Panc1 (cell line): ENCODE measurements around the gene PTGES3.

Experiments
- POLR2AphosphoS5 ChIP-seq: IDR thresholded peaks from 2 replicates; pipeline ENCODE4 v1.6.1; 2012; ENCODE audit warnings: mild to moderate bottlenecking, low read depth, low read length, moderate library complexity
- SIN3A ChIP-seq: IDR thresholded peaks from 2 replicates; pipeline ENCODE4 v1.6.1; 2012; ENCODE audit warnings: low read depth, mild to moderate bottlenecking, low read length, moderate library complexity, borderline replicate concordance; ENCODE audit not compliant: insufficient read depth
- TCF7L2 ChIP-seq: IDR thresholded peaks from 2 replicates; pipeline ENCODE4 v1.6.1; 2011; ENCODE audit warnings: mild to moderate bottlenecking, low read depth, low read length, inconsistent platforms
- TF ChIP-seq, protein P1 (sequence below): fragments of 450-650 bp; IDR thresholded peaks from 2 replicates; pipeline ENCODE4 v1.5.1; 2017; ENCODE audit warnings: mild to moderate bottlenecking
- TF ChIP-seq, protein P2 (sequence below), 2 experiments: IDR thresholded peaks; 2 replicates each; pipeline ENCODE4 v1.6.1; 2011 to 2012; ENCODE audit warnings: low read depth in 2 of 2, control low read depth in 1 of 2, low read length in 1 of 2, mild to moderate bottlenecking in 1 of 2, moderate library complexity in 1 of 2; ENCODE audit not compliant: insufficient read depth in 1 of 2

DNA sequence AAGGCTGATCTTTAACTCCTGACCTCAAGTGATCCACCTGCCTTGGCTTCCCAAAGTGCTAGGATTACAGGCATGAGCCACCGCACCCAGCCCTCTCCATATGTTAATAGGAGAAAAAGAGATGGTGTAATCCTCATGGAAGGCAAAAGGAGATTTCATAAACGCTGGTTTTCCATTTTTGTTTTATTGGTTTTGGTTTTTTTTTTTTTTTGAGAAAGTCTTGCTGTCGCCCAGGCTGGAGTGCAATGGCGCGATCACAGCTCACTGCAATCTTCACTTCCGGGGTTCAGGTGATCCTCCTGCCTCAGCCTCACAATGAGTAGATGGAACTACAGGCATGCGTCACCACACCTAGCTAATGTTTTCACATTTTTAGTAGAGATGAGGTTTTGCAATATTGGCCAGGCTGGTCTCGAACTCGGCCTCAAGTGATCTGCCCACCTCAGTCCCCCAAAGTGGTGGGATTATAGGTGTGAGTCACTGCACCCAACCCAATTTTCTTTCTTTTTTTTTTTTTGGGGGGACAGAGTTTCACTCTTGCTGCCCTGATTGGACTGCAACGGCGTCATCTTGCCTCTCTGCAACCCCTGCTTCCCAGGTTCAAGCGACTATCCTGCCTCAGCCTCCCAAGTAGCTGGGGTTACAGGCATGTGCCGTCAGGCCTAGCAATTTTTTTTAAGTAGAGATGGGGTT is 8.1 kb downstream of the PTGES3 start:
- TF ChIP-seq, protein P1, sequence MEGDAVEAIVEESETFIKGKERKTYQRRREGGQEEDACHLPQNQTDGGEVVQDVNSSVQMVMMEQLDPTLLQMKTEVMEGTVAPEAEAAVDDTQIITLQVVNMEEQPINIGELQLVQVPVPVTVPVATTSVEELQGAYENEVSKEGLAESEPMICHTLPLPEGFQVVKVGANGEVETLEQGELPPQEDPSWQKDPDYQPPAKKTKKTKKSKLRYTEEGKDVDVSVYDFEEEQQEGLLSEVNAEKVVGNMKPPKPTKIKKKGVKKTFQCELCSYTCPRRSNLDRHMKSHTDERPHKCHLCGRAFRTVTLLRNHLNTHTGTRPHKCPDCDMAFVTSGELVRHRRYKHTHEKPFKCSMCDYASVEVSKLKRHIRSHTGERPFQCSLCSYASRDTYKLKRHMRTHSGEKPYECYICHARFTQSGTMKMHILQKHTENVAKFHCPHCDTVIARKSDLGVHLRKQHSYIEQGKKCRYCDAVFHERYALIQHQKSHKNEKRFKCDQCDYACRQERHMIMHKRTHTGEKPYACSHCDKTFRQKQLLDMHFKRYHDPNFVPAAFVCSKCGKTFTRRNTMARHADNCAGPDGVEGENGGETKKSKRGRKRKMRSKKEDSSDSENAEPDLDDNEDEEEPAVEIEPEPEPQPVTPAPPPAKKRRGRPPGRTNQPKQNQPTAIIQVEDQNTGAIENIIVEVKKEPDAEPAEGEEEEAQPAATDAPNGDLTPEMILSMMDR, result no peak
- TF ChIP-seq TCF7L2, result no peak
- no peak for TF ChIP-seq POLR2AphosphoS5
- TF ChIP-seq SIN3A, result no peak
- TF ChIP-seq, protein P2, sequence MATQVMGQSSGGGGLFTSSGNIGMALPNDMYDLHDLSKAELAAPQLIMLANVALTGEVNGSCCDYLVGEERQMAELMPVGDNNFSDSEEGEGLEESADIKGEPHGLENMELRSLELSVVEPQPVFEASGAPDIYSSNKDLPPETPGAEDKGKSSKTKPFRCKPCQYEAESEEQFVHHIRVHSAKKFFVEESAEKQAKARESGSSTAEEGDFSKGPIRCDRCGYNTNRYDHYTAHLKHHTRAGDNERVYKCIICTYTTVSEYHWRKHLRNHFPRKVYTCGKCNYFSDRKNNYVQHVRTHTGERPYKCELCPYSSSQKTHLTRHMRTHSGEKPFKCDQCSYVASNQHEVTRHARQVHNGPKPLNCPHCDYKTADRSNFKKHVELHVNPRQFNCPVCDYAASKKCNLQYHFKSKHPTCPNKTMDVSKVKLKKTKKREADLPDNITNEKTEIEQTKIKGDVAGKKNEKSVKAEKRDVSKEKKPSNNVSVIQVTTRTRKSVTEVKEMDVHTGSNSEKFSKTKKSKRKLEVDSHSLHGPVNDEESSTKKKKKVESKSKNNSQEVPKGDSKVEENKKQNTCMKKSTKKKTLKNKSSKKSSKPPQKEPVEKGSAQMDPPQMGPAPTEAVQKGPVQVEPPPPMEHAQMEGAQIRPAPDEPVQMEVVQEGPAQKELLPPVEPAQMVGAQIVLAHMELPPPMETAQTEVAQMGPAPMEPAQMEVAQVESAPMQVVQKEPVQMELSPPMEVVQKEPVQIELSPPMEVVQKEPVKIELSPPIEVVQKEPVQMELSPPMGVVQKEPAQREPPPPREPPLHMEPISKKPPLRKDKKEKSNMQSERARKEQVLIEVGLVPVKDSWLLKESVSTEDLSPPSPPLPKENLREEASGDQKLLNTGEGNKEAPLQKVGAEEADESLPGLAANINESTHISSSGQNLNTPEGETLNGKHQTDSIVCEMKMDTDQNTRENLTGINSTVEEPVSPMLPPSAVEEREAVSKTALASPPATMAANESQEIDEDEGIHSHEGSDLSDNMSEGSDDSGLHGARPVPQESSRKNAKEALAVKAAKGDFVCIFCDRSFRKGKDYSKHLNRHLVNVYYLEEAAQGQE (IDR thresholded peaks at IDR 0.05; ENCODE audit: insufficient read depth in 1 of 2, low read depth in 2 of 2, low read length in 1 of 2), result no peak
